Heart left ventricle (tissue), 16 donors: ENCODE data around the gene SRR. TPM values are rescaled to one million over a fixed set of nuclear protein-coding genes. Genes with fewer than 3 reads are reported as not detected.

Experiments
- ATAC-seq, 4 donors: fragments of 200-7000 bp; cut with Tn5 transposase; one replicate each; pipeline ENCODE4 v1.9.1; 2020 to 2022; ENCODE audit warnings: moderate library complexity in 4 of 4, mild to moderate bottlenecking in 3 of 4, moderate number of reproducible peaks in 1 of 4
- DNase-seq, 5 donors: peaks; one replicate each; pipeline ENCODE4 v3.0.0-alpha.2; 2020
- H3K27ac ChIP-seq, 12 donors: fragments of 200-600 bp; sonication (generic) in 4 of 12; one replicate each; pipeline versions ENCODE4 v1.5.0 to v1.8.0; 2016 to 2022; ENCODE audit warnings: mild to moderate bottlenecking in 2 of 12
- H3K27me3 ChIP-seq, 9 donors: fragments of 200-600 bp; sonication (generic) in 2 of 9; one replicate each; pipeline versions ENCODE4 v1.5.1 to v1.8.0; 2016 to 2022; ENCODE audit warnings: mild to moderate bottlenecking in 3 of 9
- H3K36me3 ChIP-seq, 9 donors: fragments of 200-600 bp; sonication (generic) in 2 of 9; one replicate each; pipeline versions ENCODE4 v1.5.0 to v1.8.0; 2018 to 2022; ENCODE audit warnings: mild to moderate bottlenecking in 2 of 9
- H3K4me1 ChIP-seq, 12 donors: fragments of 200-600 bp; sonication (generic) in 4 of 12; one replicate each; pipeline versions ENCODE4 v1.5.0 to v1.8.0; 2016 to 2022; ENCODE audit warnings: mild to moderate bottlenecking in 3 of 12
- H3K4me3 ChIP-seq, 12 donors: fragments of 200-600 bp; sonication (generic) in 4 of 12; one replicate each; pipeline versions ENCODE4 v1.5.0 to v1.8.0; 2017 to 2022; ENCODE audit warnings: mild to moderate bottlenecking in 9 of 12, moderate library complexity in 4 of 12
- H3K9me3 ChIP-seq, 12 donors: fragments of 200-600 bp; sonication (generic) in 4 of 12; one replicate each; pipeline versions ENCODE4 v1.5.0 to v1.8.0; 2016 to 2022; ENCODE audit warnings: mild to moderate bottlenecking in 1 of 12
- POLR2A ChIP-seq, 2 donors: fragments of 450-650 bp; IDR thresholded peaks; one replicate each; pipeline ENCODE4 v1.6.1; 2017; ENCODE audit warnings: antibody characterized with exemption in 2 of 2, mild to moderate bottlenecking in 2 of 2, moderate library complexity in 2 of 2
- WGBS, 4 donors: extraction: QIAGEN DNeasy Blood & Tissue Kit in 2 of 4; methylation state at CpG; one replicate each; pipeline versions ENCODE4 v1.1.5 to v1.1.7; 2013 to 2018; 5-methylcytosine and 5-hydroxymethylcytosine counted together
- intact Hi-C, 10 donors: fragments of 100-400 bp; cut with DNase I; formaldehyde crosslinking; loops; one replicate each; pipeline versions ENCODE4 v1.11.1 to v1.14.2; 2022
- polyA plus RNA-seq, 2 donors: library from polyadenylated mRNA; stranded (reverse); fragments of 200-250 nt; gene quantifications; one replicate each; pipeline ENCODE4 v1.2.3, GENCODE V29; 2013
- total RNA-seq, 9 donors: library from RNA; depleted of rRNA in 2 of 9; stranded (reverse); fragments of >200 nt in 2 of 9; fragmentation: NEBNext Ultra II Directional in 3 of 9; extraction: Animal tissue kit (Norgen Biotek cat#: 25700) in 3 of 9; gene quantifications; one replicate each; pipeline versions ENCODE4 v1.1.0 to v1.2.4, GENCODE V29; 2016 to 2023
- TF ChIP-seq, protein P1 (sequence below), 12 donors: fragments of 200-600 bp; sonication (generic) in 4 of 12; IDR thresholded peaks; one replicate each; pipeline versions ENCODE4 v1.5.0 to v1.8.0; 2018 to 2022; ENCODE audit warnings: antibody characterized with exemption in 12 of 12, mild to moderate bottlenecking in 5 of 12
- donor health status: ischemic (EF 13 %, LVEDD 7.1; RV severe dilation, severe dysfunction).
- donor health status: healthy with polysubstance abuse.
- donor health status: DM: no; HTN: yes; CAD: no.
- donor health status: DM: no; HTN: no; CAD: no.
- donor health status: ischemic (EF 25% LVEDD 6.9; RV normal size, moderate dysfunction).
- donor health status: ischemic (EF 25% LVEDD 5.7; RV mildly dilated, moderate dysfunction).
- donor health status: healthy.
- donor health status: DM: yes; HTN: yes; CAD: no.
- donor health status: ischemic (EF 35%, LVEDD 5.7; RV mildly dilated, moderate dysfunction).
- donor health status: nonischemic (EF 11% LVEDD 7.7; RV severe dilation, severe dysfunction).
- donor health status: DM: yes; HTN: yes; CAD: no.
- donor health status: PGD.
- donor health status: ischemic (EF 29% LVEDD 5.4; RV normal size, mild dysfunction).
- donor health status: nonischemic (EF 23%, LVEDD 6.1; RV moderate dilation, normal function).

Gene SRR
- total and polyA plus RNA-seq, 11 donors = 2.9 to 19.7 (median 8.6) TPM

- peaks cover 0 to 62% (median 24%) of the 10 kb centered on the region in 9 donors for H3K36me3 ChIP-seq
- peaks cover 0 to 35% (median 15%) of the 10 kb centered on the region in 12 donors for H3K4me1 ChIP-seq
- 92 to 100% (median 97%) methylated on average over 19 of the region's 19 CpGs for WGBS, 4 donors
- no peak overlapping the region for H3K27ac ChIP-seq
- no peak for TF ChIP-seq POLR2A (IDR thresholded peaks at IDR 0.05)
- TF ChIP-seq, protein P1, sequence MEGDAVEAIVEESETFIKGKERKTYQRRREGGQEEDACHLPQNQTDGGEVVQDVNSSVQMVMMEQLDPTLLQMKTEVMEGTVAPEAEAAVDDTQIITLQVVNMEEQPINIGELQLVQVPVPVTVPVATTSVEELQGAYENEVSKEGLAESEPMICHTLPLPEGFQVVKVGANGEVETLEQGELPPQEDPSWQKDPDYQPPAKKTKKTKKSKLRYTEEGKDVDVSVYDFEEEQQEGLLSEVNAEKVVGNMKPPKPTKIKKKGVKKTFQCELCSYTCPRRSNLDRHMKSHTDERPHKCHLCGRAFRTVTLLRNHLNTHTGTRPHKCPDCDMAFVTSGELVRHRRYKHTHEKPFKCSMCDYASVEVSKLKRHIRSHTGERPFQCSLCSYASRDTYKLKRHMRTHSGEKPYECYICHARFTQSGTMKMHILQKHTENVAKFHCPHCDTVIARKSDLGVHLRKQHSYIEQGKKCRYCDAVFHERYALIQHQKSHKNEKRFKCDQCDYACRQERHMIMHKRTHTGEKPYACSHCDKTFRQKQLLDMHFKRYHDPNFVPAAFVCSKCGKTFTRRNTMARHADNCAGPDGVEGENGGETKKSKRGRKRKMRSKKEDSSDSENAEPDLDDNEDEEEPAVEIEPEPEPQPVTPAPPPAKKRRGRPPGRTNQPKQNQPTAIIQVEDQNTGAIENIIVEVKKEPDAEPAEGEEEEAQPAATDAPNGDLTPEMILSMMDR (IDR thresholded peaks at IDR 0.05) = no peak
- peak in 1 of 5 donors; percentile 28 for DNase-seq
- intact Hi-C loops = no loop called here
- H3K9me3 ChIP-seq = no peaks in the 10 kb centered on the region
- no peaks in the 10 kb centered on the region for H3K27me3 ChIP-seq
- no peak overlapping the region for H3K4me3 ChIP-seq
- ATAC-seq = no peak
Observed at GRCh38 chr17:2362416-2362815, 58.7 kb downstream of the SRR start.

GRCh38 chr17:2362881-2363280 is 59.1 kb downstream of the SRR start:
- TF ChIP-seq POLR2A (IDR thresholded peaks at IDR 0.05) = no peak
- TF ChIP-seq, protein P1 (IDR thresholded peaks at IDR 0.05) = no peak
- DNase-seq (peak in 1 of 5 donors; percentile 55), ATAC-seq (no peak)
- no peak overlapping the region for H3K27ac ChIP-seq
- H3K9me3 ChIP-seq = no peaks in the 10 kb centered on the region
- peaks cover 0 to 62% (median 24%) of the 10 kb centered on the region in 9 donors for H3K36me3 ChIP-seq
- peaks cover 0 to 39% (median 18%) of the 10 kb centered on the region in 12 donors for H3K4me1 ChIP-seq
- WGBS, 4 donors = 95 to 98% (median 97%) methylated on average over 5 to 14 of the region's 14 CpGs
- no peak overlapping the region for H3K4me3 ChIP-seq
- H3K27me3 ChIP-seq = no peaks in the 10 kb centered on the region
- intact Hi-C loops = no loop called here

DNA sequence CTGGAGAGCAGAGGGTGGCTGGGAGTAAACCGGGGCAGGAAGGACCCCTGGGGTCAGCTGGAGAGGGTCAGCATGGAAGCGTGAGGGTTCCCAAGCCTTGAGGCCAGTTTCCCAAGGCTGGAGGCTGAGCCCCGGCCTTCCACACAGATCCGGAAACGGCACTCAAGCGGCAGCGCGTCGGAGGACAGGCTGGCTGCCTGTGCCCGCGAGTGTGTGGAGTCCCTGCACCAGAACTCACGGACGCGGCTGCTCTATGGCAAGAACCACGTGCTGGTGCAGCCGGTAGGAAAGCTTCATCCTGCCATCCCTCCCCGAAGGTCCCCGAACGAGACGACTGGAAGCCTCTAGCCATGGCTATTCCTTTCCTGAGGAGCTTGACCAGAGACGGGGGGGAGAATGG is 59.6 kb downstream of the SRR start:
- intact Hi-C loops = no loop called here
- TF ChIP-seq, protein P1 (IDR thresholded peaks at IDR 0.05) = no peak
- TF ChIP-seq POLR2A (IDR thresholded peaks at IDR 0.05) = no peak
- ATAC-seq (no peak), DNase-seq (peak in 1 of 5 donors; percentile 46)
- H3K36me3 ChIP-seq = peaks cover 0 to 62% (median 24%) of the 10 kb centered on the region in 9 donors
- H3K4me1 ChIP-seq = peaks cover 0 to 44% (median 22%) of the 10 kb centered on the region in 12 donors
- H3K27me3 ChIP-seq = no peaks in the 10 kb centered on the region
- WGBS, 4 donors = 93 to 100% (median 96%) methylated on average over 4 to 21 of the region's 21 CpGs
- H3K4me3 ChIP-seq = no peak overlapping the region
- no peaks in the 10 kb centered on the region for H3K9me3 ChIP-seq
- H3K27ac ChIP-seq = peak overlapping the region in 1 of 12 donors; percentile 69

GRCh38 chr17:2363851-2364762 is 60.4 kb downstream of the SRR start:
- Histone ChIP-seq H3K36me3 (peaks cover 0 to 62% (median 24%) of the 10 kb centered on the region in 9 donors), H3K9me3 (no peaks in the 10 kb centered on the region), H3K27ac (peak overlapping the region in 8 of 12 donors; percentile 3 to 69 (median 50)), H3K27me3 (no peaks in the 10 kb centered on the region), H3K4me1 (peaks cover 3 to 52% (median 23%) of the 10 kb centered on the region in 12 donors), H3K4me3 (no peak overlapping the region)
- intact Hi-C loops = no loop called here
- DNase-seq (peak; percentile 53 to 78 (median 72)), ATAC-seq (peak; percentile 32 to 76 (median 72))
- TF ChIP-seq, protein P1 (IDR thresholded peaks at IDR 0.05) = no peak
- no peak for TF ChIP-seq POLR2A (IDR thresholded peaks at IDR 0.05)
- 43 to 46% (median 45%) methylated on average over 17 to 26 of the region's 26 CpGs for WGBS, 4 donors
